Rectal smooth muscle tissue (tissue), 1 donor: ENCODE results near the gene BOD1L1.

Experiments
- H3K27ac ChIP-seq: one replicate; pipeline ENCODE4 v1.7.0; 2013; ENCODE audit warnings: low read depth, low read length, inconsistent platforms
- H3K27me3 ChIP-seq: one replicate; pipeline ENCODE4 v1.7.0; 2013; ENCODE audit warnings: low read length; ENCODE audit not compliant: control insufficient read depth, insufficient read depth
- H3K36me3 ChIP-seq: one replicate; pipeline ENCODE4 v1.7.0; 2013; ENCODE audit warnings: low read length; ENCODE audit not compliant: control insufficient read depth, insufficient read depth
- H3K4me1 ChIP-seq: one replicate; pipeline ENCODE4 v1.7.0; 2013; ENCODE audit warnings: low read length; ENCODE audit not compliant: control insufficient read depth, insufficient read depth
- H3K4me3 ChIP-seq: one replicate; pipeline ENCODE4 v1.7.0; 2013; ENCODE audit warnings: low read length
- H3K9ac ChIP-seq: one replicate; pipeline ENCODE4 v1.7.0; 2013; ENCODE audit warnings: low read length

BOD1L1 gene

DNA sequence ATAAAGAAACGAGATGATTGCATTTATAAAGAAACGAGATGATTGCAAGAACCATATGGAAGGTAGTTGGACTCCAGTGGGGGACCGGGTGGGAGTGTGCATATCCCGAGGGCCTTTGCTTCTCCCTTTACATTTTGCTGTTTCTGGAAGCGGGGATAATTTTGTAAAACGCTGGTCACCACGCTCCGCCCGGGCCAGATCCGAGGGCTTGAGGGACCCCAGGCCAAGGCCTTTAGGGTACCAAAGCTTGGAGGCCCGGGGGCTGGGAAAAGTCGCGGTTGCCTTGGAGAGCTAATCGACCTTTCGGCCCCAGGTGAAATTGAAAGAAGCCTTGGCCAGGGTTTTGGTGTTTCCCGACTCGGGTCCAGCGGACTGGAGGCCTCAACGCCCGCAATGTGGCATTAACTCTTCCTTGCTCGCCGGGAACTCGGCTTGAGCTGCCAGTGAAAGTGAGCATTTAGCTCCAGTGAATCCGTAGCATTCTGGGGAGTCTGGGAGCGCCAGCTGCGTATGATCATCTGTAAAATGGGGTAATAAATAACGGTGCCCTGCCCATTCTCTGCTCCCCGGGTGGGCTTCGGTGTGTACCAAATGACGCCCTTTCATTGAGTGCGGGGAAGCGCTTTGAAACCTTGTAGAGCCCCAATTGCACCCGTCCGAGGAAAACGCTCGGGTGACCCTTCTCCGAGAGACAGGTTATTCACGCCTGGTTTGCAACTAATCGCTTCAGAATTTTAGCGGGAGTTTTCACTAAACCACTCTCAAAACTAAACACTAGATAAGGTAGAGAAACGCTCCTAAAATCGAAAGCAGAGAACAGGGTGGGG, 87.7 kb downstream of the BOD1L1 start:
- Histone ChIP-seq H3K4me3 (peak overlapping the region; percentile 77), H3K4me1 (peaks cover 13% of the 10 kb centered on the region), H3K27me3 (peaks cover 20% of the 10 kb centered on the region), H3K36me3 (no peaks in the 10 kb centered on the region), H3K27ac (peak overlapping the region; percentile 88), H3K9ac (no peak overlapping the region)

DNA sequence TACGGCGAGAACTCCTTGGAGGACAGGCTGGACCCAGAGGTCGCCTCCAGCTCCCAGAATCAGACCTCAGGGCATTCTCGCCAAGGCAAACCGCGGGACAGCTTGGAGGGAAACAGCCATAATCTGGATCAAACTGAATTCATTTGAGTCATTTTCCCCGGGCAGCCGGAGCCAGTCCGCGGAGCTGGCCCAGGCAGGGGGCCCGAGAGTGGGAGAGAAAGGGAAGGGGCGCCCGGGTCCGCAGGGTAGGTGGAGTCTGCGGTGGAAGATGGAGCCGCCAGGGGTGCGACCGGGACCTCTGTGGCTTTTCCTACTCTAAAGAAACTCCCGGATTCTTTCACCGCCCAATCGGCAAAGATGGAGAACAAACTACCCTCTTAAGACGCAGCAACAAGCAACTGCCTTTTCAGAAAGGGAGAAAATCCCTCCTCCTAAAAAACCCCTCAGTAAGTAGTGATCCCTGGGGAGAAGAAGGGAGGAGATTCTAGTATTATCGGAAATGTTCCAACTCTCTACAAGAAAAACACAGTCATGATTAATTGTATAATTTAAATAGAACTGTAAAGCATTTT, 88.4 kb downstream of the BOD1L1 start:
- H3K27me3 ChIP-seq = peaks cover 24% of the 10 kb centered on the region
- H3K4me3 ChIP-seq = peak overlapping the region; percentile 77
- H3K27ac ChIP-seq = peak overlapping the region; percentile 88
- H3K4me1 ChIP-seq = peaks cover 13% of the 10 kb centered on the region
- H3K9ac ChIP-seq = no peak overlapping the region
- no peaks in the 10 kb centered on the region for H3K36me3 ChIP-seq

DNA sequence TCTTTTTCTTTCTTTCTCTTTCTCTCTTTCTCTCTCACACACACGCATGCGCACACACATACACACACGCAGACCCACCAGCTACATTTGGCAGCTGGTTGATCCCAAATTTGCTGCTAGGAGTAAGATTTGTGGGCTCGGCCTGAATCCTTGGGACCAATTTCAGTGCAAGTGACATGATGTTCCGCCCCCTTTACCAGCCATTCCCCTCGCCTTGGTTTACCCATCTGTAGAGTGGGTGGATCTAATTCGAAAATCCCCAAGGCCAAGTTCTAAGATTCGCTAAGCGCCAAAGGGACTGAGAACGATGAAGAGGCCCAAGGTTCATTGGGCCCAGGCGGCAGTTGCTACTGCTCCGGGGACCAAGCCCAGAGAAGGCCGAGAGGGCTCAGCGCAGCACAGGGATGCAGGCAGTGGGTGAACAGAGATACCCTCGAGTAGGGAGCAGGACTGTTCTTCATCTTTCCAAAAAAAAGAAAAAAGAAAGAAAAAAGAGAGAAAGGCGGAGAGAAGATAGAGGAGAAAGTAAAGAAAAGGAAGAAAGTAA, 89.0 kb downstream of the BOD1L1 start:
- Histone ChIP-seq H3K4me3 (peak overlapping the region; percentile 77), H3K27ac (peak overlapping the region; percentile 88), H3K27me3 (peaks cover 27% of the 10 kb centered on the region), H3K9ac (no peak overlapping the region), H3K36me3 (no peaks in the 10 kb centered on the region), H3K4me1 (peaks cover 13% of the 10 kb centered on the region)

DNA sequence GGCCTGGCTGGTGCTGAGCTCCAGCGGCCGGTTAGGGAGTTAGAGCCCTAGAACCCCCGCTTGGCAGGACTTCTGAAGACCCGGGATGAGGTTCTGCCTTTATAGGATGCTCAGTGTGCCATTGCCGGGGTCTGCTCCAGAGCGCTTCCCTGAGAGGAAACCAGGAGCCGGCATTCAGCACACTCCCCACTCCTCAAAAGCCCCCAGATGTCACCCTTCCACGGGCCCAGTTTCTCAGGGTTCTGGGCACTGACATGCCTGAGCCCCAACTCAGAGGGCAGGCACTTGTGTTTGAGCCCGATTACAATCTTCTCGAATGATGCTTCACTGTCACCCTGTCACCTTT, 89.7 kb downstream of the BOD1L1 start:
- Histone ChIP-seq H3K27me3 (peaks cover 27% of the 10 kb centered on the region), H3K4me1 (peaks cover 13% of the 10 kb centered on the region), H3K9ac (no peak overlapping the region), H3K36me3 (no peaks in the 10 kb centered on the region), H3K27ac (peak overlapping the region; percentile 88), H3K4me3 (peak overlapping the region; percentile 38)

DNA sequence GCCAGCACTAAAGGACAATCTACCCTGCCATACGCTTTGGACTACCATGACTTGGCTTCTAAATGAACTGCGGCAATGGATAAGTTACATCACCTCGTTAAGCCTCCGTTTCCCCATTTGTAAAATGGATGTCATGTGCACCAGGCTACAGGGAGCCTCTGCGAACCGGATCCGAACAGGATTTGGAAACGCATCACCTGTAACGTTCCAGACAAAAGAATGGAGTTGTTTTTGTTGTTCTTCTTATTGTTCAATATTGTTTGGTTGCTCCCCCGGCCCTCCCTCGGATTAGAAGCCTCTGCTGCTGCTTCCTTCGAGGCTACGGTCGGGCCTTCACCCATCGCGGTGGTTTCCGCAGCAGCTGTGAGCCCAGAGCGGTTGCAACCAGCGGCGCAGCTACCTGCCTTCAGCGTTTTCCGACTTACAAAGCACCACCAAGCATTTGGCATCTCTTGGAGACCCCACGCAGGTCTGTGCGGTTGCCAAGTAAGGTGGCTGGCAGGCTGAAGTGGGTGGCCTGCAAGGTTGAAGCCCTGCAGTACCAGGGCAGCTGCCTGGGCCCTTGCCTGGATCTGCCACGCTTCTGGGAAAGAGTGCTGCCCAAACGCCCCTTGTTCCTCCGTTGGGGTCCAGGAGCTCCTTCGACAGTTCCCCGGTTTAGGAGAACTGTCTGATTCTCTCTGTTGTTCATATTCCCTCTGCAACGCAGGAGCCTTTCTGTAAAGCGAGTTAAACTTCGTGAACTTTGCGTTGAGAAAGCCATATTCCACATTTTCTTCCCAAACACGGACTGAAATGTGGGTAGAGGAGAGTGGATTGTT, 90.3 kb downstream of the BOD1L1 start:
- Histone ChIP-seq H3K4me1 (peaks cover 13% of the 10 kb centered on the region), H3K27me3 (peaks cover 27% of the 10 kb centered on the region), H3K27ac (peak overlapping the region; percentile 88), H3K4me3 (no peak overlapping the region), H3K9ac (no peak overlapping the region), H3K36me3 (no peaks in the 10 kb centered on the region)

DNA sequence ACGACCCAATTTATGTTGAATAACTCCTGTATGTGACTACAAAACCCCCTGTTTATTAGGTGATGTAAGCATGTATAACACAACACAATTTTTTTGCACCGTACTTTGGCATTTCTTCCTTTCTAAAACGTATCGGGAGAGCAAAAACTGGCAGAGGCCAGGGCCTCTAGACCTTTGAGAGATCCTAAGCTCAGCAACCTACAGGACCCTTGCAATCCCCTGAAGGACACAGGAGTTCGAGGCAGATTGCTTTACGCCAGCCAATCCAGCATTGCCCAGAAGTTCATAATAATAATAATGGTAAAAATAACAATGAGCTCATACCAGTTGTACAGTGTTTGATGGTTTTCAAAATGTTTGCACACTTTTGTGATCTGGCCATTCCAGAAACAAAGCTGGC, 90.9 kb downstream of the BOD1L1 start:
- no peak overlapping the region for H3K9ac ChIP-seq
- peak overlapping the region; percentile 55 for H3K4me3 ChIP-seq
- peaks cover 13% of the 10 kb centered on the region for H3K4me1 ChIP-seq
- no peaks in the 10 kb centered on the region for H3K36me3 ChIP-seq
- peaks cover 27% of the 10 kb centered on the region for H3K27me3 ChIP-seq
- peak overlapping the region; percentile 88 for H3K27ac ChIP-seq

DNA sequence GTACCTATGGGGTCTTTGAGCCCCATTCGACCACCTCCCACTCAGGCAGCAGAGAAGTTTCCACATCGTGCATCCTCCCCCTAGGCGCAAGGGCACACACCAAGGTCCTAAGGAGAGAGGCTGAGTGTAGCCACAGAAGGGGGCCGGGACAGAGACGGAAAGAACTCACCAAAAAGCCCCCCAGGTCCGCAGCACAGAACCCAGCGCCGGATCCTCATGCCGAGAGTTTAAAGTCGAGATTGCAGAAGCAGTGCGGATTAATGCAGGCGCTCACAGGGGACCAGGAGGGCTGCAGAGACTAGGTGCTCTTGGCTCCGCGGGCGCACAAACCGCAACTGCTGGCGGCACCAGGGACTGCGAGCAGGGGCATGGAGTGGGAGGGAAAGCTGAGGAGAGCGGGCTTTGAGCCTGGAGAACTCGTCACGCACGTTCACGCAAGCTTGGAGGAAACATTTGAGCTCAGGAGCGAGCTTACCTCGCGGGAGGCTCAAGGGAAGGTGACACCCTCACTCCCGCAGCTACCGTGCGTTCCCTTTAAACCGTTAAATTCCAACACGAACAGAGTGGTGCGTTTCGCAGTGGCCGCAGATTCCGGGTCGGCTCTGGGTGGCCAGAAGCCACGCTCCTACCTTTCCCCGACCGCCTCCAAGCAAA, 91.7 kb downstream of the BOD1L1 start:
- Histone ChIP-seq H3K36me3 (no peaks in the 10 kb centered on the region), H3K9ac (no peak overlapping the region), H3K27me3 (peaks cover 29% of the 10 kb centered on the region), H3K27ac (peak overlapping the region; percentile 88), H3K4me3 (peak overlapping the region; percentile 55), H3K4me1 (peaks cover 13% of the 10 kb centered on the region)

DNA sequence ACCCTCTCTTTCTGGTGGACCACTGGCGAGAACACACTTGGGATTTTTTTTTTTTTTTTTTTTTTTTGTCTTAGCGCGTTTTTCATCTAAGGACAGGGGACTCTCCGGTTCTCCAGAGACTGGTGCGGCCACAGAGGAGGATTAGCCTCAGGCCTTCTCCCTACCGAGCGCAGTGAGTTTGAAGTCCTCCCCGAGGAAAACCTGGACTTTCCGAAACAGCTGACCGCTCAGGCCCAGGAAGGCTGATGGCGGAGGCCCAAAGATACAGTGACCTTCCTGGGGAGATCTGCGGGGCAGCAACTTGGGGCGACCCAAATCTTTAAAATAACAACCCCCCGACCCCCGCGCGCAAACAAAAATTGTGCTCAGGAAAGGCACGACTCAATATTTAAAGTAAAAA, 92.4 kb downstream of the BOD1L1 start:
- no peaks in the 10 kb centered on the region for H3K36me3 ChIP-seq
- peaks cover 34% of the 10 kb centered on the region for H3K27me3 ChIP-seq
- H3K4me1 ChIP-seq = peaks cover 13% of the 10 kb centered on the region
- H3K4me3 ChIP-seq = peak overlapping the region; percentile 55
- H3K9ac ChIP-seq = no peak overlapping the region
- H3K27ac ChIP-seq = peak overlapping the region; percentile 88

DNA sequence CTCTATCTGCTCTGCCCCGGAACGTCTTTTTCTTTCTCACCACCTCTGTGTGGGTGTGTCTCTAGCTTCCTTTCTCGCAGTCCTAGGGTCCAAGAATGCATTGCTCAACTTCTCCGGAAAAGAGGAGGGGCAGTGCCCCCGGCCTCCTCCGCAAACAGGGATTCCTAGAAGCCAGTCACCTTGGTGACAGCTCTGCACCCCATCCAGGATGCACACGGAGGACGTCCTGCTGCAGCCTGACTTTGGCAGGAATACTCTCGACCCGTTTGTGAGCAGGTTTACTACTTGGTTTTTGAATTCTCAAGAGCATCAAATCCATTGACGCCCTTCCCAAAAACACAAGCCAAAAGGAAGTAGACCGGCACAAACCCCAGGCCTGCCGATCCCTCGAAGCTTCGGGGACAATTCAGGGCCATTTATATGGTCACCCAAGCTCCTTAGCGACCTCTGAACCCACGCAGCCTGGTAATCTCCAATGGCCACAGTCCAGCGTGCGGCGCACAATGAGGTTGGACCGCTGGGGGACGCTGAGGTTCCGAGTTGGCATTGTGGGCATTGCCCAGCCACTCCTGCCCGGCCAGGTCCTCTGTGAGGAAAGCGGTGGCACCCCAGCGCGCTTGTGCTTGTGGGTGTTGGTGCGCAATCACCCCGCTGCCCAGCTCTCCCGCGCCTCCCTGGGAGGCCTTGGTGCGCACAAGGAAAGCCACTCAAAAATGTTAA, 93.0 kb downstream of the BOD1L1 start:
- H3K27me3 ChIP-seq = peaks cover 31% of the 10 kb centered on the region
- H3K9ac ChIP-seq = no peak overlapping the region
- no peak overlapping the region for H3K4me3 ChIP-seq
- no peaks in the 10 kb centered on the region for H3K36me3 ChIP-seq
- H3K4me1 ChIP-seq = peaks cover 13% of the 10 kb centered on the region
- peak overlapping the region; percentile 88 for H3K27ac ChIP-seq

DNA sequence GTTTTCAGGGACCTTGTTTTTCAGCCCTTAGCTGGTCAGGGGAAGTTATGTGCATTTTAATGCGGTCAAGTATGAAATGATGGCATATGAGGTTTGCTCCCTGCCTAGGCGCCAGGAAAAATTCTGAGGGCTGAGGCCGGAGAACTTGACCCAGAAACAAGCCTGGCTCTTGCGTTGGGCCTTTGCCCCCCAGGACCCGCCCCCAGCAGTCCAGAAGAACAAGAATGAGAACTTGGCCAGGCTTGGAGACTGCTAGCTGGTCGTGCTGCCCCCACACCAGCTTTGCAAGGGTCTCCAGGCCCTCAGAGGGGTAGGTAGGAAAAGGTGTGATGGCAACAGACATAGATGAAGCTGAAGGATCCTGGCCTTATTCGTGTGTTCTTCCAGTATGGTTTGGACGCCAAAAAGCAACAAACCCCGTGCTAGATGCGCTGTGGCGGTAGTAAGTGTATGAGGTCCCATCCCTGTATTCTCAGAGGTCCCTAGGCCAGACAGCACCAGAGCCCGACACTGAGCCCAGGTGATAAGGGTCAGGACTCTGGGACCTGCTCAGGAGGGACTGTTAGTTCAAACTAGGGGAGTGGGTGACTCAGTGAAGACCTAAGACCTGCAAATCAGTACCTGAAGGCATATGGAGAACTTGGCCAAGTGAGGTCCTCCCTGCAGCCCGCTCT, 93.7 kb downstream of the BOD1L1 start:
- Histone ChIP-seq H3K36me3 (no peaks in the 10 kb centered on the region), H3K27ac (no peak overlapping the region), H3K4me3 (no peak overlapping the region), H3K27me3 (peaks cover 31% of the 10 kb centered on the region), H3K4me1 (peaks cover 13% of the 10 kb centered on the region), H3K9ac (no peak overlapping the region)

DNA sequence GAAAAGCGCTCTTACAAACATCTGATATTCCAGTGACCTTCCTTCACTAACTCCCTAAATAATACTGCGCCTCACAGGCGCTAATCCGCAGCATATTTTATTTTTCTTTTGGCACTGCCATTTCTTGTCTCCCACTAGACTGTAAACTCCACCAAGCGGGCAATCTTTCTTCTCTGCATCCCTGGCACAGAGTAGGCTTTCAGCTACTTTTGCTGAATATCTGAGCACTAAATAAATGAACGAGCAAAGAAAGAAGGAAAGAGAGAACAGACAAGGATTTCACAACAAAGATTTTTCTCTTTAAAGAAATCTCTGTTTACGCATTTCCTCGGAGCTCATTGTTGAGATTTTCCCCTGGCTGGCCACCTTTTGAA, 95.9 kb downstream of the BOD1L1 start:
- H3K9ac ChIP-seq = no peak overlapping the region
- no peaks in the 10 kb centered on the region for H3K4me1 ChIP-seq
- no peak overlapping the region for H3K27ac ChIP-seq
- H3K4me3 ChIP-seq = no peak overlapping the region
- H3K36me3 ChIP-seq = no peaks in the 10 kb centered on the region
- peaks cover 36% of the 10 kb centered on the region for H3K27me3 ChIP-seq
